Measurements from ENCODE around the gene FYB1.

DNA sequence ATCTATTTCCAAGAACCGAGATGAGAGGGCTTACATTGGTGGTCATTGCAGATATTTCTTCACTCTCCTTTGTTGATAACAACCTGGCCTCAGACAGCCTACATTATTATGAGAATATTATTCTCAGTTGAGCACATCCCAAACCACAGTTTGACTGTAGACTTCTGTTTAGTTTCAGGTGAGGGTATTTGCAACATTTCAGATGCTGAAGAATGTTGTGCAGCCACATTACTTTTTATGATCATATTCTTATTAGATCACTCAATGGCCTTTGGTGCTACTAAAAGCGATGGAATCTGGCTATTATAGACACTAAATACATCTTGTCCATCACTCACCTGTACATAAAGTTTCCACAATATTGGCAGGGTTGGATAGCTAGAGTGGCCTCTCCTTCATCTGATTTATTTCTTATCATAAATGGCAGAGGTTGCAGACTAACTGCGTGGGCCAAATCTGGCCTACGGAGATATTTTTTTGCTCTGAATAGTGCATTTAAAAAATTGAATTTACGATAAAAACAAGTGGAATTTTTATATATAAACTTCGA, 119.0 kb downstream of the FYB1 start:
- TF ChIP-seq, protein P1, sequence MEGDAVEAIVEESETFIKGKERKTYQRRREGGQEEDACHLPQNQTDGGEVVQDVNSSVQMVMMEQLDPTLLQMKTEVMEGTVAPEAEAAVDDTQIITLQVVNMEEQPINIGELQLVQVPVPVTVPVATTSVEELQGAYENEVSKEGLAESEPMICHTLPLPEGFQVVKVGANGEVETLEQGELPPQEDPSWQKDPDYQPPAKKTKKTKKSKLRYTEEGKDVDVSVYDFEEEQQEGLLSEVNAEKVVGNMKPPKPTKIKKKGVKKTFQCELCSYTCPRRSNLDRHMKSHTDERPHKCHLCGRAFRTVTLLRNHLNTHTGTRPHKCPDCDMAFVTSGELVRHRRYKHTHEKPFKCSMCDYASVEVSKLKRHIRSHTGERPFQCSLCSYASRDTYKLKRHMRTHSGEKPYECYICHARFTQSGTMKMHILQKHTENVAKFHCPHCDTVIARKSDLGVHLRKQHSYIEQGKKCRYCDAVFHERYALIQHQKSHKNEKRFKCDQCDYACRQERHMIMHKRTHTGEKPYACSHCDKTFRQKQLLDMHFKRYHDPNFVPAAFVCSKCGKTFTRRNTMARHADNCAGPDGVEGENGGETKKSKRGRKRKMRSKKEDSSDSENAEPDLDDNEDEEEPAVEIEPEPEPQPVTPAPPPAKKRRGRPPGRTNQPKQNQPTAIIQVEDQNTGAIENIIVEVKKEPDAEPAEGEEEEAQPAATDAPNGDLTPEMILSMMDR (IDR thresholded peaks at IDR 0.05; ENCODE audit: poor library complexity): no peak
- TF ChIP-seq EZH2 (IDR thresholded peaks at IDR 0.05; ENCODE audit: borderline replicate concordance): no peak
- no peak for TF ChIP-seq EZH2phosphoT487 (IDR thresholded peaks at IDR 0.05; ENCODE audit: low read depth, severe bottlenecking, unreplicated experiment)
